GM19193 (cell line): ENCODE data around the gene RPL31.

Experiments used
- POLR2A ChIP-seq: IDR thresholded peaks from 4 replicates; pipeline ENCODE4 v1.6.1; 2011; ENCODE audit not compliant: insufficient read depth, insufficient read length; ENCODE audit errors: extremely low read depth

Gene RPL31

DNA sequence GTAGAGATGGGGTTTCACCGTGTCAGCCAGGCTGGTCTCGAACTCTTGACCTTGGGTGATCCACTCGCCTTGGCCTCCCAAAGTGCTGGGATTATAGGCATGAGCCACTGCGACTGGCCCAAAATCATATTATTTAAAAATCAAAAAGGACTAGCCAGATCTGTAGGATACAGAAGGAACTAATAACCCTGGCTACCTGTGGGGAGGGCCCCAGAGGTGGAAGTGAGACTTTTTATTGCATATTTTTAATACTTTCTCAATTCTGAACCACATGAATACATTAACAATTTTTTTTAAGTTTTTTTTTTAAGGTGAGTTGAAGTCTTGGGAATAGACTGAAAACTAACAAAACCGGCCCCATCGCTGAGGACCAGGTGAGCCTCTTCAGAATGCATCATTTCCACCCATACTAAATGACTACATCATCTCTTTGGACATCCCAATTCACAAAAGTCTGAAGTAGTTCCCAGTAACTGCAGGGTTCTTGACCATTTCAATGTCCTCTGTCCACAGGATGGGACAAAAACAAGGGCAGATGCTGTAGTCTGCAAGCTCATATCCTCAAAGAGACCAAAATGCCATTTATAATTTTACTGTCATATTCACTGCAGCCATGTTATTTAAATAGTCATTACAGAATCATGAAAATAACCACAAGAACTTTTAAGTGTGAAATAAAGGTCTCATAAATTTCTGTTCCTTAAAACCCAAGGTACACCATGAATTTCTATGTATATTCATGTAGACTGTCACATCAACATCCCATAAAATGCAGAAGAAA is 21.4 kb downstream of the RPL31 start:
- TF ChIP-seq POLR2A = no peak

GRCh38 chr2:101025561-101025960 is 23.5 kb downstream of the RPL31 start:
- no peak for TF ChIP-seq POLR2A

DNA sequence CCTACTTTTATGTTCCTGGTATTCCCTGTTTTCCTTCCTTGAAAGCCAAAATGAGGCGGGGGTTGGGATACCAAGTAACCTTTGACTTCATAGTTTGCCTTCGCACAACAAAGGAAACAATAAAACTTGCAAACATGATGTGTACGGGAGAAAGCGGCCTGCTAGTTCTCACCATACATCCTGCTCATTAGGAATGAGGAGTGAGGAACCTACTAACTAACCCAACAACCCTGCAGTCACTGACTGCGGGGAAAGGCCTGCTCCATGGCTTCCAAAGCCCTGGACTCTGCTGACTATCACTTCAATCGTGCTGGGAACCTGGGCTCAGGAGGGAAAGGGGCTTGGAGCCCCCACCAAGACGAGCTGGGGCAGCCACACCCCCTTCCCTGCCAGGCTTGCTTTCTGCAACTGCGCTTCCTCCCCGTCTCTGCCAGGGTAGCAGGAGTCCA is 24.2 kb downstream of the RPL31 start:
- no peak for TF ChIP-seq POLR2A

DNA sequence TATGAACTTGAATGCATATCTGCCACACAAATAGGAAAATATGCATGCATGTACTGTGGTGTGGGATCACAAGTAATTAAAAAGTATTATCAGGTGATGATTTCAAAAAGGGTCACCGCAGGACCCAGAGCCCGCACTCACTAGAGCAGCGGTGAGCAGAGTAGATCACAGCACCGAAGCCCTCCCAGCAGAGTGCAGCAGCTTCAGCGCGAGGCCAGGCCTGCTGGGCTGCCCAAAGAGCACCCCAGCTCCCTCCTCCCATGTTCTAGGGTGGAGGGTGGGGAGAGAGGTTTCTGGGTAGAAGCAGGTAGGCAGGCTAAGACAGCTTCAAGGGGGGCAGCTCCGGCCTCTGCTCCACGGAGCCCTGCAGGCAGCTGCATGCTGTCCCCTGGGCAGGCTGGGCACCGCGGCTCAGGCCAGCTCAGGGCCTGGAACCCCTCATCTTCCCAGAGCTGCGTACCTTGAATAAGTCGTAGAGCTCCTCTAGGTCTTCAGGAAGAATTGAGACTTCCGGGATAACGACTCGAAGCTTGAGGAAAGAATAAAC is 24.9 kb downstream of the RPL31 start:
- TF ChIP-seq POLR2A = no peak

GRCh38 chr2:101027852-101028251 is 25.8 kb downstream of the RPL31 start:
- TF ChIP-seq POLR2A = no peak

DNA sequence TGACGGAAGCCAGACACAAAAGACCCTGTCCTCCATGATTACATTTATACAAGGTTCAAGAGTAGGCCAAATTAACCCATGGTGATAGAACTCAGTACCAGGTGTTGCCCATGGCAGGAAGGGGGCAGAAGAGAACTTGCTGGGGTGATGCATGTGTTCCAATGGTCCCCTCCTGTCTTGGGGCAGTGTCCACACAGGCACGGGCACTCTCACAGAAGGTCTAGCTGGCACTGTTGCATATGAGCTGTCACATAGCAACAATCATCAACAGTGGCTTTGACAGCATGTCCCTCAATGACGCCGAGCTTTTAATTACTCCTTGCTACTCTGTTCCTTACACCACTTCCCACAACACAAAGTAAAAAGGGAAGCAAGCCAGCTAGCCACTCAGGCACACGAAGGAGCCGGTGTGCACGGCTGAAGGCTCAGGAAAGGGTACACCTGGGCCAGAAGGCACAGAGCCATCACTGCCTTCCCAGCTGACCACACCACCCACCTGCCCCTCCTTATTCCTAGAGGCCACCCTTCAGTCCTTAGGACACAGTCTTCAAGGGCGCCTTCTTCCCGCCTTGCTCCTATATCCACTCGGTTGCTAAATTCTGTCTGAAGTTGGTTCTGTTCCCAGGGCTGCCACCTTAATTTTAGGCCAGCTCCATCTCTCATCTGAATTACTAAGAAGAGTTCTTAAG is 28.9 kb downstream of the RPL31 start:
- TF ChIP-seq POLR2A = no peak

GRCh38 chr2:101032084-101032776 is 30.1 kb downstream of the RPL31 start:
- no peak for TF ChIP-seq POLR2A

- TF ChIP-seq POLR2A = no peak
Observed at GRCh38 chr2:101036562-101036961, 34.5 kb downstream of the RPL31 start.

DNA sequence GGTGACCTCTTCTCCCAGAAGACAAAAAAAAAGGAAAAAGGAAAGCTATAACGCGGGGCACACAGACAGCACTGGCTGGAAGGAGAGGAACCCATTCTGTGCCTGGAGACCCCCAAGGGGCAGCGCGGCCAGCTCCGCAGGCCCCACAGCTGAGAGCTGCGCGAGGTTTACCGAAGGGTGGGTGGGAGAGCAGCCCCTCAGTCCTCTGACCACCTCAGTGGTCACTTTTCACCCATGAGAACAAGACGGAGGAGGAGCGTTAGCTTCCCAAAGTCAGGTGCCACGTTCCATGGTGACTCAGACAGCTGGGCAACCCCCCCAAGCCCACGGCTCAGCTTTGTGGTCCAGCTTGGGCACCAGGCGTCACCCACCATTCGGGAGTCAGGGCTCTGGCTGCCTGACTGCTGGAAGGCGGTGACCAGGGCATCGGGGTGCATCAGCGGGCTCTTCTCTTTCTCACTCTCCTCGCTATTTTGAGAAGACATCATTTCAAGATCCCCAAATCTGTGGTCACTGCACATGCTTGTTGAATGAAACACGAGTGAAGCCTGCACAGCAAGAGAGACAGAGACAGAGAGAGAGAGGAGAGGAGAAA is 35.2 kb downstream of the RPL31 start:
- no peak for TF ChIP-seq POLR2A

DNA sequence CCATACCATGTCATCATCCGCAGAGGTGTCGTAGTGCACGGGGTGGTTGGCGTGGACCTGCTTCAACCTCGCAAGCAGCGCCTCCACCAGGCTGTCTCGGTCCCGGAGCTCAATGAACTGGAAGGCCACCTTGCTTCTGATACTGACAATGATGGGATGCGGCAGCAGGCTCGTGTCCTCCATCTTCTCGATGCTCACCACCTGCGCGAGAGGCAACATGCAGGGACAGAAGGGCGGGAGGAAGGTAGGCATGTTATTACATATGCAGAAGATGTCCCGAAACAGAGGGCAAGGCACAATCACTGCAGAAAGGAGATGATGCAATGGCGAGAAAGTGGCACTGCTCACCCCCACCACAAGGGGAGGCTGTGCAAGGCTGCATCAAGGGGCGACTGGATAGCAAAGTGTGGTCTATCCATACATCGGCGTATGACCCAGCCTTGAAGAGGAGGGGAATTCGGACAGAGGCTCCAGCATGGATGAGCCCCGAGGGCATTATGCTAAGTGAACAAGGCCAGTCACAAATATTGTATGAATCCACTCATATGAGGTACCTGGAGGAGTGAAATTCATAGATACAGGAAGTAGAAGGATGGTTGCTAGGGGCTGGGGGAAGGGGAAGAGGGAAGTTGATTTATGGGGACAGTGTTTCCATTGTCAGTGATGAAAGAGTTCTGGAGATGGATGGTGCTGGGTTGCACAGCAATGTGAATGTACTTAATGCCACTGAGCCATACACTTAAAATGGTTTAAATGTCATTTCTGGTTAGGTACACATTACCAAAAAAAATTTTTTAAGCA is 36.6 kb downstream of the RPL31 start:
- no peak for TF ChIP-seq POLR2A

GRCh38 chr2:101040072-101040471 is 38.0 kb downstream of the RPL31 start:
- no peak for TF ChIP-seq POLR2A

DNA sequence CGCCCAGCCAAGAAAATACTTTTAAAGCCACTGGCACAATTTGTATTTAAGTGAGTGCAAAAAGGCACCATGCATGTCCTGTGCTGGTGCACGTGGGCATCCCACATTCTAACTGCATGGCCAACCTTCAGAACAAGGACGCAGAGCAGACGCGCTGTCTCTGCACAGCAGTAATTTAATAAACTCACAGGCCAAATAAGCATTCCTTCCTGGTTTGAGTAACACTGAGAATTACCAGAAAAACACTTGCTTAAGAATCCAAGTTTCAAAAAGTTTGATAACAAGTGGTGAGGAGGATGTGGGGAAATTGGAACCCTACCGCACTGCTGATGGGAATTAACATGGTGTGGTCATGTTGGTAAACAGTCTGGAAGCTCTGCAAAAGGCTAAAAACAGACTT is 38.7 kb downstream of the RPL31 start:
- no peak for TF ChIP-seq POLR2A

DNA sequence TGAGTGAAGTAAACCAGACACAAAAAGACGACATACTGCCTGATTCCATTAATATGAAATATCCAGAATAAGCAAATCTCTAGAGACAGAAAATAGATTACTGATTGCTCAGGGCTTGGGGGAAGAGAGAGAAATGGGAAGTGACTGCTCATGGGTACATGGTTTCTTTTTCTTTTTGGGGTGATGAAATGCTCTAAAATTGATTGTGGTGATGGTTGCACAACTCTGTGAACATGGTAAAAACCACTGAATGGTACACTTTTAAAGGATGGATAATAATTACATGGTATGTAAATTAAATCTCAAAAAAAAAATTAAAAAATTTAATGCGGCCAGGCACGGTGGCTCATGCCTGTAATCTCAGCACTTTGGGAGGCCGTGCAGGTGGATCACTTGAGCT is 39.3 kb downstream of the RPL31 start:
- TF ChIP-seq POLR2A = no peak

- no peak for TF ChIP-seq POLR2A
Observed at GRCh38 chr2:101045330-101045729, 43.2 kb downstream of the RPL31 start.
